IPS DF 4.7 (cell line): ENCODE results near the gene MVK.

Experiments used
- DNase-seq: peaks from one replicate; pipeline ENCODE4 v3.0.0-alpha.2; 2013; ENCODE audit warnings: low spot score; ENCODE audit errors: extremely low read depth

MVK gene

DNA sequence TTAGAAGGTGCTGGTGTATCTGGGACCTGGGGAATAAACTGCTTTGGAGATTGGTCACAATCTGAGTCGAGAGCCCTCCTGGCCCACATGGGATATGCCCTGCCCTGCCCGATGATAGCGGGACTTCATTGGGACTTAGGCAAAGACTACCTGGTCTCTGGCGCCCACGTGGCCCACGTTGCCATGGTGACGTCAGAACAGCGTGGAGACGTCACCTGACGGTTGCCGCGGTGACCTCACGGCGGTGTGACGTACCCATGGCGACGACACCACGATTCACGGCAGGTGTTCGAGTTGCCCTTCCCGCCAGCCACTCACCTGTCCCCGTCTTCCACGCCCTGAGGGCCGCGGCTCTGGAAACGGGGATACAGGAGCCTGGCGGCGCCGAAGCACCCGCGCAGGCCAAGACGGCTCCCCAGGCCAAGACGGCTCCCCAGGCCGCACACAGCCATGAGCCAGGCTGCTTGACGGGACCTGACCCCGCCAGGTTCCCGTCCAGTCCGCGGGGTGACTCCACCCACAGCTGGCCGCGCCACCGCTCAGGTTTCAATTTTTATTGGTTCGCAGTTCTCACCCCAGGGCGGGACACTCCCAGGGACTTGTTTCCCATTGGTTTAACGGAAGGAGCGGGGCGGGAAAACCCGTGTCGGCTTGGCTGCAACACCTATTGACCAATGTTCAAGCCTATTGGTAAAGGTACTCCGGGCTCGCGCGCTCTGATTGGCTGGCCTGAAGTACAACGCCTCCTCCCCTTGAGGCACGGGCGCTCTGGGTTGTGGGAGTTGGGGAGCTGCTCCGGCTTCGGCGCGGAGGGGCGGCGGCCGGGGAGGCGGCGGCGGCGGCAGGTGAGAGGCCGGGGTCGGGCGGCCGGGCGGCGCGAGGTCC lies at the start of gene MVK, which contains the start of gene MMAB:
MVK (plus strand) TSS at position 766 of the 885 bp plus-strand sequence. CDS start 1,029 bp downstream, outside the sequence.
MMAB (minus strand) TSS at position 476 of the 885 bp plus-strand sequence; CDS start at position 452, 24 bp downstream.
- peak; percentile 99 for DNase-seq

DNA sequence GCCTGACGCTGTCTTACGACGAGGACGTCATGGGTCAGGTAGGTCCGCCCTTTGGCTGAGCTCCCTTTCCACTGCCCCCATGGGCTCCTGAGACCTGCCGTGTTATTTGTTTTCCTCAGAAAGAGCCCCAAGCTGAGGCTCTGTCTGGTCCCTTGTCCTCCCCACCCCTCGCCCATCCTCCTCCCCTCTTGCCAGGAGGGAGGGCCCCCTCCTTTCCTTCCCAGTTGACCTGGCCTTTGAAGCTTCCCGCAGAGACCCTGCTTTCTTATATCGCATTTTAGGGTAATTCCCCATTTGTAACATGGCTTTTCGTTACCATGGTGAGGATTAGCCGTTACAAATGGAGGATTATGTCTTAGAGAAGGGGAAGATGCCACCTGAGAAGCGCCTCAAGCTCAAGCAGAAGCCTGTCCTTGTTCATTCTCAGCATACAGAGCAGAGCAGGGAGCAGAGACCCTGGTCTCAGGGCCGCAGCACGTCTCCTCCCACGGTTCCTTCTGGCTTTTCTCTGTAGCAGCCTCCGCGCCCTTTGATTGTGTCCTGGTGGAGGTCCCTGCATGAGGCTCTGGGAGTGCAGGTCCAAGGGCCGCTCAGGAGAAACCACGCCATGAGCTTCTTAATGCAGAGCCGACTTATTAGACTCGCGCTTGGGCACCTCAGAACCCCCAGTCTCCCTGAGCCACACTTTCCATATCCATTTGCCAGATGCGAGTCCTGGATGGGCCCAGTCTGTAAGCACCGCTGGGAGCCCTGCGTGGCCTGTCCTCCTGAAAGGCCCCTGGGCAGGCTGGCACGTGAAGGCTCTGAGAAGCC lies 48.9 kb upstream of the MVK start:
- DNase-seq: no peak

DNA sequence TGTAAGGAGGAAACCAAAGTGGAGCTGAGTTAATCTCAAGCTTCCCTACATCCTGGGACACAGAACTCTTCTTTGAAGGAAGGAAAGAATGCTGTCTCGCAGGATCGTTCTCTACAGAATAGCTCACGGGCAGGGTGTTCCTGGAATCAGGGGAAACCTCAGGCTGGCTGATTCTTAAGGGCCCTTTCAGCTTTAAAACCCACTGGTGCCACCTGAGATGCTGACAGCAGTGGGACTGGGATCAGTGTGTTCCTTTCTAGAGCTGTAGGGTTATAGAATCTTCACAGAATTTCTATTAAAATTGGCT lies 48.4 kb upstream of the MVK start:
- DNase-seq: no peak

DNA sequence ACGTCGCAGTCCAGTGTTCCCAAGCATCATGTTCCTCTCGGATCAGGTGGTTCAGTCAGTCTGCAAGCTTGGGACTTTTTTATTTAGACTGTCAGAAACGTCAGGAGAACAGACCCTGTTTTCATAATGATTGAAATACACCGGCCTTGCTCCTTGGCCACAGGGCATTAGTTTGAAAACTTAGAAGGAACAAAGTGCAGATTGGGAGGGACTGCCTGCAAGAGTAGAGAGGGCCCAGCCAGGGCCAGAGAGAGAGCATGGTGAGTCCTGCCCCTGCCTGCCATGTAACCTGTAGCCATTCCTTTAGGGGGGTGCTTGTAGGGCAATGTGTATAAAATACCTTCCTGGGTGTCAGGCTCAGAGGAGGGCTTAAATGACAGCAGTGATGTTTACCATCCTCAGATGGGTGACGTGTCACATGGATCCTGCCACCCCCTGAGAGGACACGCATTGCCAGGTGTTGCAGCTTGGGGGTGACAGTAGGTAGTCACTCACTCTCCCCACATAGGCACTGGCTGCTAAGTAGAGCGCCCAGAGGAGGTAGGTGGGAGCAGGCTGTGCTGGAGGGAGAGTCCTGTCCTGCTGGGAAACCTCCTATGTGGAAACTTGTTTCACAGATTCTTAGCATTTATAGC lies 46.0 kb upstream of the MVK start:
- DNase-seq: no peak

DNA sequence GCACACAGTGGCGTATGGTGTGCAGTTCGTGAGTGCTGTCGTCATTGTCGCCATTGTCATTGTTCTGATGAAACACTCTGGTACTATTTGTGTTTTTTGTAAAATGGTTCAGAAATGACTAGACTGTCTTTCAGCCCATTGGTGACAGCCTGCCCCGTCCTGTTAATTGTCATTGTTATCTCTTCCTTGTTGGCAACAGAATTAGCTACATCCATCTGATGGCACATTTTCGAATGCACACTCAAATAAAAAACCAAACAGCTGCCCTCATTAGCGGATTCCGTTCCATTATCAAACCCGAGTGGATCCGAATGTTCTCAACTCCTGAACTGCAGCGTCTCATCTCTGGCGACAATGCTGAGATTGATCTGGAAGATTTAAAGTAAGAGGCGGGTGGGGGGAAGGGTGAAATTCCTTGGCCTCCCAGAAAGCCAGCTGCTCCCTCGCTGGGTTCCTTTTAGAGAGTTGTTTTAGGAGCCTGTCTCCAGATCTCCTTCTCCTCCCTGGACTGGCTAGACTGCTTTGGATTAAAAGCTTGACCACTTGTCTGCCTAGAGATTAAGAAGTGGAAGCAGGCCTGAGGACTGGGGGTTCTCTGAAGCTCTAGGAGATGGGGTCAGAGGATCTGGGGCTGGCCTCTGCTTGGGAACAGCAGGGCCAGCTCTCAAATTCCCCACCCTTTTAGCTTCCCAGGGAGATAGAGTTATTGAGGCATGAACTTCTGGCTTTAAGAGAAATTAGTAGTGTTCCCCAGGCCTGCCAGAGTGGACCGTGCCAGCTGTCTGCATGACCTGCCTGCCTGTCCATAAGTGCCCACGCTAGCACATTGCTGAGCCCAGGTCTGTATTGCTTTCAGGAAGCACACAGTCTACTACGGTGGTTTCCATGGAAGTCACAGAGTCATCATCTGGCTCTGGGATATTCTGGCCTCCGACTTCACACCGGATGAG lies 43.6 kb upstream of the MVK start:
- DNase-seq: no peak

DNA sequence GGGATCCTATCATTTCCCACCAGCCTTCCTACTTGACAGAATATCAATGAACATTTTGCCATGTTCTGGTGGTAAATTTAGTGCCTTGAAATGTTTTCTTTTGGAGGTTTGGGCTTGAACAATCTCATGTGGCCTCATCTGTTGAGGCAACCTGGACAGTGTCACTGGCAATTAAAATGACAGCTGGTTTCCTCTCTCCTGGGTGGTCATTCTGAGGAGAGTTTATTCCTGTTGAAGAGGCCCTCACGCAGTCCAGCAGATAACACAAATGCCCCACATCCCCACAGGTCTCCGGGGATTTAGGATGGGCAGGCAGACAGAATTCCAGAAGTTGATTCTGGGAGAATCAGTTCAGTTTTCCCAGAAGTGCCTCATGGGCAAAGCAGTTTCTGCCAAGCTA lies 42.2 kb upstream of the MVK start:
- DNase-seq: no peak

DNA sequence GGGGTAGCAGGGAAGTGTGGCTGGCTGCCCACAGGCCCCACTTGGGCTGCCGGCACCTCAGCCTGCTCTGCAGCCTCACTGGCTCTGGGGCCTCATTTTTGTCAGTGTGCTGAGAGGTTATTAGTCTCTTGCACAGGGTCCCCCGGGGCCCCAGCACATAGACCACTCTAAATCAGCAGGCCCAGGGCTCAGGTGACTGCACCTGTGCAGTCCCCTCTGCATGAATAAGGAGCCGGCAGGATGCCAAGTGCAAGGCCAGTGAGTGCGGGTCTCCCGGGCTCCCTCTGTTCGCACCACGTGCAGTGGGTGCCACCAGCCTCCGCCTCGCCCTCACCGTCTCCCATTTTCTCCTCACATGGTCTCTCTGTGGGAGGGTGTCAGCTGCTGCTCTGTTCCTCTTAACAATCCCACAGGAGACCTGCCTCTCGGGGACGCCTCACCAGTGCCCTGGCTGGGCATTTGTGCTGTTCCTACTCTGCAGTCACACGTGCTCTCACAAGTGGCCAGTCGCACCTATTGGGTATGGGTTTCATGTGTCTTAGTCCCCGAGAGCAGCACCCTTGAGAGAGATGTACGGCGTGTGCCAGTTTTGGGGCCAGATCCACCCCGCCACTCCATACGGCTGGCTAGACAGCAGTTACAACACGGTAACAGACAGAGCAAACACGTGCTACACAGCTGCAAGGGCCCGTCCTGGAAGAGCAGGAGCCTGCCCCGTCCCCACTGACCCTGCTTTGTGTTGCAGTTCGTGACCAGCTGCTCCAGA lies 40.7 kb upstream of the MVK start:
- DNase-seq: no peak

DNA sequence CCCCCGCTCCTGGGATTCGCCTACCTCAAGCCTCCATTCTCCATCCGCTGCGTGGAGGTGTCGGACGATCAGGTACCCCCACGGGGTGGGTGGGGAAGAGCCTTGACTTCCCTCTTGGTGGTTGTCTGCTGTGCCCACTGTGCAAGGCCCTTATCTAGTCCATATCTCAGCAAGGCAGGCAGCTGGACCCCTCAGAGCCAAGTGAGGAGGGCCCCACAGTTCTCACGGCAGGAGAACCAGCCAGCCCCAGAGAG lies 40.2 kb upstream of the MVK start:
- no peak for DNase-seq

DNA sequence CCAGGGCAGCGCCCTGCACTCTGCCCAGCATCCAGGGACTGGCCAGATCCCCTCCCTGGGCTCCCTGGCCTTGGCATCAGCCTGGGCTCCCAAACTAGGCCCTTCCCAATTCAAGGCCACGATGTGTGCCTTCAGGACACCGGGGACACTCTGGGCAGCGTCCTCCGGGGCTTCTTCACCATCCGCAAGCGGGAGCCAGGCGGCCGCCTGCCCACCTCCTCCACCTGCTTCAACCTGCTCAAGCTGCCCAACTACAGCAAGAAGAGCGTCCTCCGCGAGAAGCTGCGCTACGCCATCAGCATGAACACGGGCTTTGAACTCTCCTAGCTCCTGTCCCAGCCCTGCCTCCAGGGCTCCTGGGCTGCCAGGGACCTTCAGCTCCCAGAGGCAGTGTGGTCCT lies 39.1 kb upstream of the MVK start:
- DNase-seq: no peak

DNA sequence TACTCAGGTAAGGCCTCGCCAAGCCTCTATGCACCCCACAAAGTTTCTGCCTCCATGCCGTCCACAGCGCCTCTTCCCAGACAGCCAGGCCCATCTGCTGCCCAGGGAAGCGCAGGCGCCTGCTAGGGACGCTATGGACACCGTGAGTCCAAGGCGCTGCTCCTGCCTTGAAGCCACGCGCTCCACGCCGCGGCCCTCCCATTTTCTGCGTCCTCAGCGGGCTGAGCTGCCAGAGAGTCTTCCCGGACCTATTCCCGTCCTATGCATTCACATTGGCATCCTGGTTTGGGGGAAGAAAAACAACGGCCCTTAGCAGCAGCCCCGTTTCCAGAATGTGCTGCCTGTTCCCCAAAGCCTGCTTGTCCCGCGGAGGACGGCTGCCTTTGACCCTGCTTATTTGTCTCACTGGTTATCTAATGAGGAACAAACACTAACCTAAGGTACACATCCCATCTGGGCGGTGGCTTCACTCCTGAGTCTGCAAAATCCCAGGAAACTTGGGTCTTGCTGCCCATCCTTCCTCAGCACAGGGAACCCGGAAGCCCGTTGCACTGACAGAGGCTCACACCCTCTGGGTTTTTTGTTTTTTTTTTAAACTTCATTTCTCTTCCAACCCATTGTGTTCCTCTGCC lies 38.2 kb upstream of the MVK start:
- no peak for DNase-seq

DNA sequence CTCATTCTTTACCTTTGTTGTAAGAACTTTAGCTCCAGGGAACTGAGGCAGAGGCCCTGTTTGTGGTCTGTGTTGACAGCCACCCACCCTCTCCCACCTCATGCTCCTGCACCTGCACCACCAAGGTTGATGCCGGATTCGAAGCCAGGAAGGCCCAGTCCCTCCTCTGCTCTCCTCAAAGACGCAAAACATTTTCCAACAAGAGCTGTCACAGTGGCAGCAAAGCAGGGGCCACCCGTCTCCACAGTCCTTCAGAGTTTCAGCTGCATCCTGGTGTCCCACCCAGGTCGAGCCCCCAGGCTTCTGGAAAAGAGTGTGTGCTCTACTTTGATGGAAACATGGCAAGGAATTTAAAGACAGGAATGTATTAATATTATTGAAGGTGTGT lies 37.7 kb upstream of the MVK start:
- DNase-seq: no peak

DNA sequence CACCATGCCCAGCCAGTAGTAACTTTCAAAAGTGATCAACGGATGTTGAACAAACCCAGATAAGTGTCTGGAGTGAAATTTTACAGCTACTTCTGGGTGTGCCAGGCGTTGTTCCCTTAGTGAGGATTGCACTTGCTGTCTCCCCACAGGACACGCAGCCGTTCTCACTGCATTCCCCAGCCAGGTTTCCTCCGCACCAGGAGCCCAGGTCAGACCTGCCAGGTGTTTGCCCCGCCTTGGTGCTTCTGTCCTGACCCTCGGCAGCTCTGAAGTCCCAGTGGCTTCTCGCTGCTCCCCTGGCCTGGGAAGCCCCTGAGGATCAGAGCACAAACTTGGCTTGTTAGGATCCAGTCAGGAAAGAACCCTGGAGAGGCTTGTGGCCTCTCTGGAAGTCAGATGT lies 36.5 kb upstream of the MVK start:
- DNase-seq: no peak

DNA sequence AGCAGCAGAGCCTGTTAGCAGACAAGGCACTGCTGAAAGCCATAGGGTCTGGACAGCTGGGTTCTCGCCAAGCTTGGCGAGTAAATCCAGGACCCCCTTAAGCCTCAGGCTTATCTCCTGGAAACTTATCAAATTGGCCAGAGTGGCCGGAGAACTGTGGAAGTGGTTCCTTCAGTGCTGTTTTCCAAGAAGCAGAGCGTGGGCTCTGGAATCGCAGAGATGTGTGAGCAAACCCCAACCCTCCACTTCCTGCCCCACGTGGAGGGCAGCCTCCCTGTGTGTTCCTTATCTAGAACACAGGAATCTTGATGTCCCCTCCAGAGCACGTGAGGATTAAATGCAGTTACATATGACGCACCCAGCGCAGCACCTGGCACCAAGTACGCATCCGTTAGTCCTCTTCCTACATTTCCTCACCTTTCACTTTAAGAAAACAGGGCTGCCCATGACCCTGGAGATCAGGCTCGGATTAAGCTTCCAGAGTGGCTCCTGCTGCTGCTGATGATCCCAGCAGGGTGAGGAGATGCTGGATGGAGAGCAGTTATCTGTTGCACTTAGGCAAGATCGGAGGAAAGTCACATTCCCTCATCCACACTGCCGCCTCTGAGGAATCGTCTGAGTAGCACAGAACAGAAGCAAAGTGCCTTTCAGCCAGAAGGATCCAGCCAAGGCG lies 35.3 kb upstream of the MVK start:
- DNase-seq: no peak

DNA sequence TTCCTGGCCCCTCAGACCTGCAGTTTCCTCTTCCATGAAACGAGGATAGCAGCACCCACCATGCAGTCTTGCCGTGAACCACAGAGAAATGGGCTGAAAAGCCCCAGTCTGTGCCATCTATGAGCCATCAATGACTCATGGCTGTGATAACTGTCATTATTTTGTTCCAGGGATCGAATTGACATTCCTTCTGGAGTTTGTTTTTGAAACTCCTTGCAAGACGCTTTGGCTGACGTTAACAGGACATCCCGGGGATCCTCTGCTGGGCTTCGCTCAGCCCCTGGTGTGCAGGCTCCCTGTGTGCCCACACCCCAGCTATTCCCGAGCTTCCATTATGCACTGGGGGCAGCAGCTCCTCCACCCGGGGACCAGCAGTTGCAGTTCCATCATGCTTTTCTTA lies 34.1 kb upstream of the MVK start:
- DNase-seq: no peak

DNA sequence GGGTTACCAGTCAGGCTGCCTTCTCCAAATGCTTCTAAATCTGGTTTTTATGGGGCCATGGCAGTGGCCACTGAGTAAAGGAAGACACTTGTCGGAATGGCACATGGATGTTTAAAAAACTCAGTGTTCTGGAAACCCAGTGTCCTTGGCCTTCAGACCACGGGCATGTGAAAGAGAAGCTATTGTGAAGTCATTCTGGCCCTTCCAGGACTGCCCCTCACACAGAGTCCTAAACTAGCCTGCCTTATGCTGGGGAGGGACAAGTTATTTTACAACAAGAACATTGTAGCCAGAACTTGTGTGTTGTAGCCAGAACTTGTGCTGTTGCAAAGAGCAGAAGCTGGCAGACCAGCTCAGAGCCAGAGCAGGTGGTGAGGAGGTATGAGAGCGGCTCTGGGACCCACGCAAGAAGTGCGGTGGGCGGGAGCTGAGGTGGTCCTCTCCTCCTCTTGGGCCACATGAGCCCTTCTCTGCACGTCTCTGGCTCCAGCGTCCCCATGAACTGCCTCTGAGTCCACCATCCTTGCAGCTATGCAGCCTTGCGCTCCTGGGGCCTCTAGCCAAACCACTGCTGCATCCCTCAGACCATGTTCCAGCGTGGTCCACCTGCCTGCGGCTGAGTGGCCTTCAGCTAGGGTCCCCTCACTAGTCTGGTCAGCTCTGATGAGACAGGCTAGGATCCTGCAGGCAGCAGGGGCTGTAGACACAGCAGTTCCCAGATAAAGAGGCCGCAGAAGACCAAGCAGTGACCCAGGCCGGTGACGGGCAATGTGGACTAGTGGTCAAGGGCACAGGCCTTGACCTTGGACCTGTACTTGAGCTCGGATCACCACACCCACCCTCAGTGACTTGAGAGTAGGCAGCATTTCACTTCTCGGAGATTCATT lies 32.8 kb upstream of the MVK start:
- DNase-seq: no peak

DNA sequence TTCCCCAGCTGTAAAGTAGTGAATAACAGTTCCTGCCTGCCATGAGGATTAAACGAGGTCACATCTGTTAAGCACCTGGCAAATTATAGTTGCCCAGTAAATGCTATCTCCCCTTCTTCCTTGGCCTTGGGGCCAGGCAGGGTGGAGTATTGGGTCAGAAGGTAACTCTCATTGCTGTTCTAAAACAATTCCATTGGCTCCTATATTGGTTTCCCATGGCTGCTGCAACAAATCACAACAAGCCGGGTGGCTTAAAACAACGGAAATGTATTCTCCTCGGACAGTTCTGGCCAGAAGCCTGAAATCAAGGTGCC lies 32.2 kb upstream of the MVK start:
- no peak for DNase-seq

DNA sequence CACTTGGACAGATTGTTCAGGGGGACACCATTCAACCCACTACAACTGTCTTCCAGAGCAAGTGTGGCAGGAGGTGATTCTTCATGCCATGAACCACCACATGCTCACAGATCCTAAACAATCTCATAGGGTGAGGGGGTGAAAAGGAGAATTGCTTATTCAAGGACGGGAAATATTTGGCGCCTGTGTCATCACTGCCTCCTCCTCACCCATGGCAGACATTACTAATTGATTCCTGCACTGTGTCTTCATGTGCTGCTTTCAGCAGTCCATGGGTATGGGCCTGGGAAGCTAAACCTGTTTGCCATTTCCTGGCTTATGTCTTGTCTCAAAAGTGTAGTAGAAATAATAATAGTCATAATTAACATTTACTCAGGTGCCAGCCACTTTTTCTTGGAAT lies 31.6 kb upstream of the MVK start:
- DNase-seq: no peak

DNA sequence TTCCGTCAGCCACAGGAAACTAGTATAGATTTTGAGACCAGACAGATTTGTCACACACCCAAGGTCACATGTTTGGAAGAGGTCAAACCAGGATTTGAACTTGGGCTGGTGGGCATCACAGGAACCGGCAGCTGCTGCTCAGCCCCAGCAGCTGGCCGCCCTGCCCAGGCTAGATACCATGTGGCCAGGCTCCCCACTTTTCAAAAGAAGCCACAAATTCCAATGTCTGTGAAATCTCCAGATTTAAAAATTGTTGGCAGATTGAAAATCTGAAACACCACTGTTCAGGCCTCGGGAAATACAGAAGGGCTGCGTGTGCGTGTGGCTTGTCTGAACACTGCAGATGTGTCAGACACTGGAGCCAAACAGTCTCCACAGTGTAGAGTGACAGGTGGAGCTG lies 30.7 kb upstream of the MVK start:
- no peak for DNase-seq
